ENCODE measurements around the gene MBNL2.

MBNL2 gene

GRCh38 chr13:97286317-97287046 is 64.3 kb downstream of the MBNL2 start:
- Histone ChIP-seq H3K4me3 (ENCODE audit: low read length in 2 of 2) (no peak overlapping the region), H3K79me1 (ENCODE audit: low read depth, low read length) (peaks cover 2% of the 10 kb centered on the region), H3K9ac (ENCODE audit: low read depth, low read length, poor library complexity) (no peak overlapping the region), H2AK5ac (ENCODE audit: low read depth, low read length) (no peak overlapping the region), H2BK120ac (ENCODE audit: low read depth, low read length) (no peak overlapping the region), H3K36me3 (replicated peaks in 1 of 2; ENCODE audit: control insufficient read depth in 2 of 2, insufficient read depth in 2 of 2, low read length in 2 of 2) (no peaks in the 10 kb centered on the region), H3K4me2 (ENCODE audit: insufficient read depth, low read length, poor library complexity, severe bottlenecking) (no peak overlapping the region), H4K8ac (ENCODE audit: low read depth, low read length) (no peak overlapping the region), H3K9me3 (replicated peaks in 1 of 2; ENCODE audit: control insufficient read depth in 2 of 2, insufficient read depth in 1 of 2, low read depth in 1 of 2, low read length in 2 of 2) (no peaks in the 10 kb centered on the region), H3K27ac (replicated peaks; ENCODE audit: low read length) (no peak overlapping the region), H2BK5ac (ENCODE audit: low read length) (no peak overlapping the region), H3K18ac (ENCODE audit: low read length) (no peak overlapping the region), H2BK12ac (ENCODE audit: low read length) (no peak overlapping the region), H3K23ac (ENCODE audit: low read depth, low read length, poor library complexity) (no peak overlapping the region), H2BK15ac (ENCODE audit: low read length) (no peak overlapping the region), H4K91ac (ENCODE audit: low read depth, low read length, poor library complexity) (no peak overlapping the region), H3K4ac (ENCODE audit: low read length) (no peak overlapping the region), H3K4me1 (ENCODE audit: control insufficient read depth in 2 of 2, insufficient read depth in 1 of 2, low read depth in 1 of 2, low read length in 2 of 2) (no peaks in the 10 kb centered on the region), H2AFZ (ENCODE audit: low read length) (no peak overlapping the region), H3K27me3 (ENCODE audit: control insufficient read depth in 3 of 3, insufficient read depth in 3 of 3, low read depth in 1 of 3, low read length in 3 of 3) (no peaks in the 10 kb centered on the region), H3K14ac (ENCODE audit: low read length) (no peak overlapping the region)
- DNase-seq (ENCODE audit: low spot score): no peak
- WGBS, 2 donors (ENCODE audit: extremely low coverage in 2 of 2, insufficient read length in 2 of 2, insufficient replicate concordance in 1 of 2): no CpG with 5 or more reads among the region's 9 CpGs

- no peak overlapping the region for H2BK5ac ChIP-seq (ENCODE audit: low read length)
- H3K14ac ChIP-seq (ENCODE audit: low read length): no peak overlapping the region
- no CpG with 5 or more reads among the region's 5 CpGs for WGBS, 2 donors (ENCODE audit: extremely low coverage in 2 of 2, insufficient read length in 2 of 2, insufficient replicate concordance in 1 of 2)
- H3K4me3 ChIP-seq (ENCODE audit: low read length in 2 of 2): no peak overlapping the region
- no peak overlapping the region for H3K9ac ChIP-seq (ENCODE audit: low read depth, low read length, poor library complexity)
- H3K4ac ChIP-seq (ENCODE audit: low read length): no peak overlapping the region
- no peak overlapping the region for H3K18ac ChIP-seq (ENCODE audit: low read length)
- no peak overlapping the region for H3K23ac ChIP-seq (ENCODE audit: low read depth, low read length, poor library complexity)
- H4K8ac ChIP-seq (ENCODE audit: low read depth, low read length): no peak overlapping the region
- no peak overlapping the region for H2AK5ac ChIP-seq (ENCODE audit: low read depth, low read length)
- H3K4me1 ChIP-seq (ENCODE audit: control insufficient read depth in 2 of 2, insufficient read depth in 1 of 2, low read depth in 1 of 2, low read length in 2 of 2): no peaks in the 10 kb centered on the region
- DNase-seq (ENCODE audit: low spot score): no peak
- H3K27me3 ChIP-seq (ENCODE audit: control insufficient read depth in 3 of 3, insufficient read depth in 3 of 3, low read depth in 1 of 3, low read length in 3 of 3): no peaks in the 10 kb centered on the region
- H3K9me3 ChIP-seq (replicated peaks in 1 of 2; ENCODE audit: control insufficient read depth in 2 of 2, insufficient read depth in 1 of 2, low read depth in 1 of 2, low read length in 2 of 2): no peaks in the 10 kb centered on the region
- H2AFZ ChIP-seq (ENCODE audit: low read length): no peak overlapping the region
- H2BK12ac ChIP-seq (ENCODE audit: low read length): no peak overlapping the region
- no peak overlapping the region for H2BK15ac ChIP-seq (ENCODE audit: low read length)
- no peak overlapping the region for H2BK120ac ChIP-seq (ENCODE audit: low read depth, low read length)
- H3K4me2 ChIP-seq (ENCODE audit: insufficient read depth, low read length, poor library complexity, severe bottlenecking): no peak overlapping the region
- H4K91ac ChIP-seq (ENCODE audit: low read depth, low read length, poor library complexity): no peak overlapping the region
- H3K79me1 ChIP-seq (ENCODE audit: low read depth, low read length): peaks cover 2% of the 10 kb centered on the region
- H3K36me3 ChIP-seq (replicated peaks in 1 of 2; ENCODE audit: control insufficient read depth in 2 of 2, insufficient read depth in 2 of 2, low read length in 2 of 2): no peaks in the 10 kb centered on the region
- H3K27ac ChIP-seq (replicated peaks; ENCODE audit: low read length): no peak overlapping the region
Measured at GRCh38 chr13:97287047-97287383, 64.9 kb downstream of the MBNL2 start.

DNA sequence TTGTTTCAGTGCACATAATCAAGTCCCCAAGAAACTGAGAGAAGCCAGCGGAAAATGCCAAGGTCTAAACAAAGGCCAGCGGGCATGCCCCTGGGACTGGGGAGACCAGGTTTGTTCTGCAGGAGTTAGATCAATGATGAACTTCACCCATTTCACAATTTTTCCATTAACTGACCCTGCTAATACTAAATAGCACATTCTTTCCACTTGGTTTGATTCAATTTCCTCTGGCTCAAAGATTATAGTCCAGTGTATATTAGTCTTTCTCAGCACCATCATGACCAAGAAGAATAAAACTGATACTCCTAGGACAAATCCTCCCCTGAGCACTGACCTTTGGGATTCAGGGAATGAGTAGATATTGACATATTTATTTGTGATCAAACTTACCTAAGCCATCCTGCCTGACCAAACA is 66.4 kb downstream of the MBNL2 start:
- H3K4me2 ChIP-seq (ENCODE audit: insufficient read depth, low read length, poor library complexity, severe bottlenecking): no peak overlapping the region
- H3K18ac ChIP-seq (ENCODE audit: low read length): no peak overlapping the region
- no peak overlapping the region for H4K8ac ChIP-seq (ENCODE audit: low read depth, low read length)
- no peak overlapping the region for H3K27ac ChIP-seq (replicated peaks; ENCODE audit: low read length)
- H3K27me3 ChIP-seq (ENCODE audit: control insufficient read depth in 3 of 3, insufficient read depth in 3 of 3, low read depth in 1 of 3, low read length in 3 of 3): no peaks in the 10 kb centered on the region
- H3K14ac ChIP-seq (ENCODE audit: low read length): no peak overlapping the region
- no peak overlapping the region for H3K4me3 ChIP-seq (ENCODE audit: low read length in 2 of 2)
- H3K9me3 ChIP-seq (replicated peaks in 1 of 2; ENCODE audit: control insufficient read depth in 2 of 2, insufficient read depth in 1 of 2, low read depth in 1 of 2, low read length in 2 of 2): no peaks in the 10 kb centered on the region
- no peak for DNase-seq (ENCODE audit: low spot score)
- no peak overlapping the region for H2AFZ ChIP-seq (ENCODE audit: low read length)
- H3K23ac ChIP-seq (ENCODE audit: low read depth, low read length, poor library complexity): no peak overlapping the region
- H4K91ac ChIP-seq (ENCODE audit: low read depth, low read length, poor library complexity): no peak overlapping the region
- H2BK15ac ChIP-seq (ENCODE audit: low read length): no peak overlapping the region
- H2AK5ac ChIP-seq (ENCODE audit: low read depth, low read length): no peak overlapping the region
- peaks cover 2% of the 10 kb centered on the region for H3K79me1 ChIP-seq (ENCODE audit: low read depth, low read length)
- WGBS, 2 donors (ENCODE audit: extremely low coverage in 2 of 2, insufficient read length in 2 of 2, insufficient replicate concordance in 1 of 2): no CpG with 5 or more reads among the region's 2 CpGs
- H3K4me1 ChIP-seq (ENCODE audit: control insufficient read depth in 2 of 2, insufficient read depth in 1 of 2, low read depth in 1 of 2, low read length in 2 of 2): no peaks in the 10 kb centered on the region
- H2BK12ac ChIP-seq (ENCODE audit: low read length): no peak overlapping the region
- no peak overlapping the region for H3K9ac ChIP-seq (ENCODE audit: low read depth, low read length, poor library complexity)
- H3K4ac ChIP-seq (ENCODE audit: low read length): no peak overlapping the region
- H3K36me3 ChIP-seq (replicated peaks in 1 of 2; ENCODE audit: control insufficient read depth in 2 of 2, insufficient read depth in 2 of 2, low read length in 2 of 2): no peaks in the 10 kb centered on the region
- no peak overlapping the region for H2BK120ac ChIP-seq (ENCODE audit: low read depth, low read length)
- no peak overlapping the region for H2BK5ac ChIP-seq (ENCODE audit: low read length)

DNA sequence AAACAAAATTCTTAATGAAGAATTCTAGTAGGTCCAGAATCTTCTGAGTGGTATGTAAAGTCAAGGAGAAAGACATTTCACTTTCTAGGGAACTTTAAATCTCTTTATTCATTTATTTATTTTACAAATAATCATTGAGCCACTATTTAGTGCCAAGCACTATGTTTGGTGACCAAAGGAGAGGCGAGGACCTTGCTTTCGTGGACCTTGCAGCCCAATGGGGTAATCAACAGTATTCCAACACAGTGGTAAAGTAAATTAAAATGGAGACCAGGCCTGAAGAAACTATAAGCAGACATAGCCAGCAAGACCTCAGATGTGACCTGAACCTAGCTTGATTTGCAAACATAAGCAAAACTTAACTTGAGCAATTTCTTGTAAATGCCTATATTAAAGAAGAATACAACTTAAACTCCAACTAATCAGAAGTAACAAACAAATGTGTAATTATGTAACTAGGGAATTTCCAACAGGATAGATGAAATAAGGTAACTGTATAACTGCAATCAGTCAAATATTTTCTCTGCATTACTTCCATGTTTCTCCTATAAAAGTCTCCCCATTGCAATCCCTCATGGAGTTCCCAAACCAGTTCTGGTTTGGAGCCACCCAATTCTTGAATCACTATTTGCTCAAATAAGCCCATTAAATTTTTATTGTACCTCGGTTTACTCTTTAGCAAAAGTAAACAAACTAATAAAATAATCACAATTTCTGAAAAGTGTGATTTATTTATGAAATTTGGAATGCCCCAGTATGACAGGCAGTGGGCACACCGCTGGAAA is 67.6 kb downstream of the MBNL2 start:
- Histone ChIP-seq H3K4me1 (ENCODE audit: control insufficient read depth in 2 of 2, insufficient read depth in 1 of 2, low read depth in 1 of 2, low read length in 2 of 2) (peaks cover 0 to 3% of the 10 kb centered on the region in 2 donors), H3K4me2 (ENCODE audit: insufficient read depth, low read length, poor library complexity, severe bottlenecking) (no peak overlapping the region), H3K4me3 (ENCODE audit: low read length in 2 of 2) (no peak overlapping the region), H3K36me3 (replicated peaks in 1 of 2; ENCODE audit: control insufficient read depth in 2 of 2, insufficient read depth in 2 of 2, low read length in 2 of 2) (no peaks in the 10 kb centered on the region), H4K8ac (ENCODE audit: low read depth, low read length) (no peak overlapping the region), H2BK12ac (ENCODE audit: low read length) (no peak overlapping the region), H3K18ac (ENCODE audit: low read length) (no peak overlapping the region), H2BK15ac (ENCODE audit: low read length) (no peak overlapping the region), H3K14ac (ENCODE audit: low read length) (no peak overlapping the region), H3K23ac (ENCODE audit: low read depth, low read length, poor library complexity) (no peak overlapping the region), H2BK5ac (ENCODE audit: low read length) (no peak overlapping the region), H3K27me3 (ENCODE audit: control insufficient read depth in 3 of 3, insufficient read depth in 3 of 3, low read depth in 1 of 3, low read length in 3 of 3) (no peaks in the 10 kb centered on the region), H2BK120ac (ENCODE audit: low read depth, low read length) (no peak overlapping the region), H2AK5ac (ENCODE audit: low read depth, low read length) (no peak overlapping the region), H2AFZ (ENCODE audit: low read length) (no peak overlapping the region), H4K91ac (ENCODE audit: low read depth, low read length, poor library complexity) (no peak overlapping the region), H3K79me1 (ENCODE audit: low read depth, low read length) (peaks cover 2% of the 10 kb centered on the region), H3K9me3 (replicated peaks in 1 of 2; ENCODE audit: control insufficient read depth in 2 of 2, insufficient read depth in 1 of 2, low read depth in 1 of 2, low read length in 2 of 2) (no peaks in the 10 kb centered on the region), H3K4ac (ENCODE audit: low read length) (no peak overlapping the region), H3K27ac (replicated peaks; ENCODE audit: low read length) (no peak overlapping the region), H3K9ac (ENCODE audit: low read depth, low read length, poor library complexity) (no peak overlapping the region)
- WGBS, 2 donors (ENCODE audit: extremely low coverage in 2 of 2, insufficient read length in 2 of 2, insufficient replicate concordance in 1 of 2): no CpG with 5 or more reads among the region's 4 CpGs
- no peak for DNase-seq (ENCODE audit: low spot score)

Measured in neuronal stem cell (in vitro differentiated cells).